ENCODE data around the gene ATF1. TPM values are rescaled to one million over a fixed set of nuclear protein-coding genes. Genes with fewer than 3 reads are reported as not detected.

Gene ATF1
- total RNA-seq, 1 experiment from 2014 or later, result 47.0 TPM

DNA sequence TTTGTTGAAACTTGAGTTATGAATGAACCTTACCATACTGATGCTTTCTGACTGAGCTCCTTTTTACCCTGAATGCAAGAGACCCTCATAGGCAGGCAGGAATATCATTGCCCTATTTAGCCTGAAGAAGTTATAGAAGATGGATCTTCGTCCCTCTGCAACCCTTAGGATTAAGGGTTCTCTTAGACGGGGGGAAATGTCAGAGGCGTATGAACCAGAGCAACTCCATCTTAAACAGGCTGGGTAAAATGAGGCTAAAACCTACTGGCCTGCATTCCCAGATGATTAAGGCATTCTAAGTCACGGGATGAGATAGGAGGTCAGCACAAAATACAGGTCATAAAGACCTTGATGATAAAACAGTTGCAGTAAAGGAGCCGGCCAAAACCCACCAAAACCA is 7.5 kb downstream of the ATF1 start:
- H3K4me1 Mint-ChIP-seq (ENCODE audit: low read depth, unreplicated experiment), result peaks cover 12% of the 10 kb centered on the region
- BruUV-seq (replicated peaks), result no TSS peak
- H3K36me3 Mint-ChIP-seq (ENCODE audit: insufficient read depth, unreplicated experiment), result peaks cover 41% of the 10 kb centered on the region
- Histone ChIP-seq H3K9me3 (no peaks in the 10 kb centered on the region), H3K4me1 (peaks cover 12% of the 10 kb centered on the region), H3K4me3 (ENCODE audit: low read depth, low read length) (no peak overlapping the region), H3K36me3 (ENCODE audit: control insufficient read depth, insufficient read depth, low read length) (no peaks in the 10 kb centered on the region; the same call in 1 of the 2 replicates), H3K27me3 (replicated peaks; ENCODE audit: control insufficient read depth, insufficient read depth, low read length) (no peaks in the 10 kb centered on the region)
- no peak overlapping the region for H3K4me3 Mint-ChIP-seq (ENCODE audit: unreplicated experiment)
- POLR2A ChIA-PET, result no interaction called here
- CTCF ChIA-PET, result no interaction called here
- TF ChIP-seq, protein P1, sequence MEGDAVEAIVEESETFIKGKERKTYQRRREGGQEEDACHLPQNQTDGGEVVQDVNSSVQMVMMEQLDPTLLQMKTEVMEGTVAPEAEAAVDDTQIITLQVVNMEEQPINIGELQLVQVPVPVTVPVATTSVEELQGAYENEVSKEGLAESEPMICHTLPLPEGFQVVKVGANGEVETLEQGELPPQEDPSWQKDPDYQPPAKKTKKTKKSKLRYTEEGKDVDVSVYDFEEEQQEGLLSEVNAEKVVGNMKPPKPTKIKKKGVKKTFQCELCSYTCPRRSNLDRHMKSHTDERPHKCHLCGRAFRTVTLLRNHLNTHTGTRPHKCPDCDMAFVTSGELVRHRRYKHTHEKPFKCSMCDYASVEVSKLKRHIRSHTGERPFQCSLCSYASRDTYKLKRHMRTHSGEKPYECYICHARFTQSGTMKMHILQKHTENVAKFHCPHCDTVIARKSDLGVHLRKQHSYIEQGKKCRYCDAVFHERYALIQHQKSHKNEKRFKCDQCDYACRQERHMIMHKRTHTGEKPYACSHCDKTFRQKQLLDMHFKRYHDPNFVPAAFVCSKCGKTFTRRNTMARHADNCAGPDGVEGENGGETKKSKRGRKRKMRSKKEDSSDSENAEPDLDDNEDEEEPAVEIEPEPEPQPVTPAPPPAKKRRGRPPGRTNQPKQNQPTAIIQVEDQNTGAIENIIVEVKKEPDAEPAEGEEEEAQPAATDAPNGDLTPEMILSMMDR (IDR thresholded peaks at IDR 0.05; ENCODE audit: insufficient read depth in 1 of 2, low read depth in 1 of 2, low read length in 1 of 2, severe bottlenecking in 1 of 2, unreplicated experiment in 1 of 2), result no peak
- intact Hi-C loops (cut with micrococcal nuclease; ENCODE audit: unreplicated experiment), result loop anchor here (1.0 kb wide), 1 partner anchor 23 kb away; no protein-coding TSS in a partner anchor
- no peak for DNase-seq
- H3K27me3 Mint-ChIP-seq (ENCODE audit: insufficient read depth, unreplicated experiment), result no peaks in the 10 kb centered on the region
- no peak overlapping the region for H3K27ac Mint-ChIP-seq (ENCODE audit: unreplicated experiment)
- peaks cover 10% of the 10 kb centered on the region for H3K9me3 Mint-ChIP-seq (ENCODE audit: unreplicated experiment)

DNA sequence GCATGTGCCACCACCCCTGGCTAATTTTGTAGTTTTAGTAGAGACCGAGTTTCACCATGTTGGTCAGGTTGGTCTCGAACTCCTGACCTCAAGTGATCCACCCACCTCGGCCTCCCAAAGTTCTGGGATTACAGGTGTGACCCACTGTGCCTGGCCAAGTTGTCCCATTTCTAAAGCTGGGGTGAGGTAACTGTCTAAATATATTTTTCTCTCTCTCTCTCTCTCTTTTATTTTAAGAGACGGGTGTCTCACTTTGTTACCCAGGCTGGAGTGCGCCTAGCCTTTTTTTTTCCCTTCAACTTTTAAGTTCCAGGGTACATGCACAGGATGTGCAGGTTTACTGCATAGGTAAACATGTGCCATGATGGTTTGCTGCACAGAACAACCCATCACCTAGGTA is 8.6 kb downstream of the ATF1 start:
- peaks cover 12% of the 10 kb centered on the region for H3K4me1 ChIP-seq
- ChIA-PET CTCF (interaction anchor here (0.6 kb wide), 1 partner anchor 53 kb away, joined by 7 read pairs; no protein-coding TSS in a partner anchor), POLR2A (no interaction called here)
- Mint-ChIP-seq H3K9me3 (ENCODE audit: unreplicated experiment) (peaks cover 10% of the 10 kb centered on the region), H3K27me3 (ENCODE audit: insufficient read depth, unreplicated experiment) (no peaks in the 10 kb centered on the region), H3K36me3 (ENCODE audit: insufficient read depth, unreplicated experiment) (peaks cover 41% of the 10 kb centered on the region), H3K27ac (ENCODE audit: unreplicated experiment) (no peak overlapping the region), H3K4me3 (ENCODE audit: unreplicated experiment) (no peak overlapping the region), H3K4me1 (ENCODE audit: low read depth, unreplicated experiment) (peaks cover 6% of the 10 kb centered on the region)
- BruUV-seq (replicated peaks), result no TSS peak
- intact Hi-C loops (cut with micrococcal nuclease; ENCODE audit: unreplicated experiment), result no loop called here
- H3K36me3 ChIP-seq (ENCODE audit: control insufficient read depth, insufficient read depth, low read length), result no peaks in the 10 kb centered on the region; the same call in 1 of the 2 replicates
- no peaks in the 10 kb centered on the region for H3K27me3 ChIP-seq (replicated peaks; ENCODE audit: control insufficient read depth, insufficient read depth, low read length)
- no peak overlapping the region for H3K4me3 ChIP-seq (ENCODE audit: low read depth, low read length)
- TF ChIP-seq, protein P1 (IDR thresholded peaks at IDR 0.05; ENCODE audit: insufficient read depth in 1 of 2, low read depth in 1 of 2, low read length in 1 of 2, severe bottlenecking in 1 of 2, unreplicated experiment in 1 of 2), result no peak
- no peak for DNase-seq
- H3K9me3 ChIP-seq, result no peaks in the 10 kb centered on the region

DNA sequence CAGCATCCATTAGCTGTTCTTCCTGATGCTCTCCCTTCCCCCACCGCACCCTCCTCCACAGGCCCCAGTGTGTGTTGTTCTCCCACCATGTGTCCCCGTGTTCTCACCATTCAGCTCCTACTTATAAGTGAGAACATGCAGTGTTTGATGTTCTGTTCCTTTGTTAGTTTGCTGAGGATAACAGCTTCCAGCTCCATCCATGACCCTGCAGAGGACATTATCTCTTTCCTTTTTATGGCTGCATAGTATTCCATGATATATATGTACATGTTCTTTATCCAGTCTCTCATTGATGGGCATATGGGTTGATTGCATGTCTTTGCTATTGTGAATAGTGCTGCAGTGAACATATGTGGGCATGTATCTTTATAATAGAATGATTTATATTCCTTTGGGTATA is 9.0 kb downstream of the ATF1 start:
- no peak for DNase-seq
- ChIA-PET CTCF (interaction anchor here (0.6 kb wide), 1 partner anchor 53 kb away, joined by 7 read pairs; no protein-coding TSS in a partner anchor), POLR2A (no interaction called here)
- Mint-ChIP-seq H3K27me3 (ENCODE audit: insufficient read depth, unreplicated experiment) (no peaks in the 10 kb centered on the region), H3K9me3 (ENCODE audit: unreplicated experiment) (peaks cover 10% of the 10 kb centered on the region), H3K4me1 (ENCODE audit: low read depth, unreplicated experiment) (peaks cover 6% of the 10 kb centered on the region), H3K27ac (ENCODE audit: unreplicated experiment) (no peak overlapping the region), H3K4me3 (ENCODE audit: unreplicated experiment) (no peak overlapping the region), H3K36me3 (ENCODE audit: insufficient read depth, unreplicated experiment) (peaks cover 41% of the 10 kb centered on the region)
- intact Hi-C loops (cut with micrococcal nuclease; ENCODE audit: unreplicated experiment), result no loop called here
- TF ChIP-seq, protein P1 (IDR thresholded peaks at IDR 0.05; ENCODE audit: insufficient read depth in 1 of 2, low read depth in 1 of 2, low read length in 1 of 2, severe bottlenecking in 1 of 2, unreplicated experiment in 1 of 2), result no peak
- no peak overlapping the region for H3K4me3 ChIP-seq (ENCODE audit: low read depth, low read length)
- no peaks in the 10 kb centered on the region for H3K27me3 ChIP-seq (replicated peaks; ENCODE audit: control insufficient read depth, insufficient read depth, low read length)
- BruUV-seq (replicated peaks), result no TSS peak
- peaks cover 12% of the 10 kb centered on the region for H3K4me1 ChIP-seq
- no peaks in the 10 kb centered on the region for H3K9me3 ChIP-seq
- no peaks in the 10 kb centered on the region; the same call in 1 of the 2 replicates for H3K36me3 ChIP-seq (ENCODE audit: control insufficient read depth, insufficient read depth, low read length)

Measured in Caco-2 (cell line).